HG03175 (cell line): Measurements from ENCODE around the gene ZDHHC17.

Source experiments
- ATAC-seq: cut with Tn5 transposase; IDR thresholded peaks from one replicate; pipeline ENCODE4 v1.9.1; 2021; ENCODE audit warnings: mild to moderate bottlenecking, moderate library complexity; ENCODE audit not compliant: unreplicated experiment

ZDHHC17 gene

GRCh38 chr12:76876696-76877229, 112.8 kb downstream of the ZDHHC17 start:
- ATAC-seq: no peak

GRCh38 chr12:76878099-76878898, 114.4 kb downstream of the ZDHHC17 start:
- peak; percentile 50 for ATAC-seq

GRCh38 chr12:76878899-76879709, 115.2 kb downstream of the ZDHHC17 start, which contains the start of gene CSRP2:
Gene CSRP2, minus strand, starts transcription at chr12:76879019. Its CDS starts 12,759 bp downstream, at chr12:76866260.
- ATAC-seq: peak; percentile 85

- no peak for ATAC-seq
These were observed 116.0 kb downstream of the ZDHHC17 start for GRCh38 chr12:76879710-76880518.

- no peak for ATAC-seq
These were observed 116.7 kb downstream of the ZDHHC17 start for GRCh38 chr12:76880519-76881023.

GRCh38 chr12:76881142-76881541, 117.2 kb downstream of the ZDHHC17 start:
- no peak for ATAC-seq

- ATAC-seq: no peak
These were observed 118.5 kb downstream of the ZDHHC17 start for GRCh38 chr12:76882367-76882766.

- ATAC-seq: no peak
These were observed 119.2 kb downstream of the ZDHHC17 start for GRCh38 chr12:76883151-76883550.

GRCh38 chr12:76883811-76884210, 119.9 kb downstream of the ZDHHC17 start:
- ATAC-seq: no peak

- no peak for ATAC-seq
These were observed 124.9 kb downstream of the ZDHHC17 start for GRCh38 chr12:76888775-76889174.

GRCh38 chr12:76890151-76891143, 126.5 kb downstream of the ZDHHC17 start:
- ATAC-seq: no peak

- ATAC-seq: no peak
These were observed 127.7 kb downstream of the ZDHHC17 start for GRCh38 chr12:76891609-76892008.

- no peak for ATAC-seq
These were observed 131.9 kb downstream of the ZDHHC17 start for GRCh38 chr12:76895796-76896195.

- ATAC-seq: no peak
These were observed 132.4 kb downstream of the ZDHHC17 start for GRCh38 chr12:76896274-76896673.

GRCh38 chr12:76898442-76898841, 134.5 kb downstream of the ZDHHC17 start:
- no peak for ATAC-seq

GRCh38 chr12:76899522-76899921, 135.6 kb downstream of the ZDHHC17 start:
- no peak for ATAC-seq

GRCh38 chr12:76901628-76902380, 137.9 kb downstream of the ZDHHC17 start:
- ATAC-seq: no peak
